HG03469 (cell line): ENCODE results near the gene SFXN4.

ENCODE experiments used
- ATAC-seq: cut with Tn5 transposase; IDR thresholded peaks from one replicate; pipeline ENCODE4 v1.9.1; 2021; ENCODE audit warnings: mild to moderate bottlenecking, moderate library complexity, moderate number of reproducible peaks; ENCODE audit not compliant: unreplicated experiment

SFXN4 gene

DNA sequence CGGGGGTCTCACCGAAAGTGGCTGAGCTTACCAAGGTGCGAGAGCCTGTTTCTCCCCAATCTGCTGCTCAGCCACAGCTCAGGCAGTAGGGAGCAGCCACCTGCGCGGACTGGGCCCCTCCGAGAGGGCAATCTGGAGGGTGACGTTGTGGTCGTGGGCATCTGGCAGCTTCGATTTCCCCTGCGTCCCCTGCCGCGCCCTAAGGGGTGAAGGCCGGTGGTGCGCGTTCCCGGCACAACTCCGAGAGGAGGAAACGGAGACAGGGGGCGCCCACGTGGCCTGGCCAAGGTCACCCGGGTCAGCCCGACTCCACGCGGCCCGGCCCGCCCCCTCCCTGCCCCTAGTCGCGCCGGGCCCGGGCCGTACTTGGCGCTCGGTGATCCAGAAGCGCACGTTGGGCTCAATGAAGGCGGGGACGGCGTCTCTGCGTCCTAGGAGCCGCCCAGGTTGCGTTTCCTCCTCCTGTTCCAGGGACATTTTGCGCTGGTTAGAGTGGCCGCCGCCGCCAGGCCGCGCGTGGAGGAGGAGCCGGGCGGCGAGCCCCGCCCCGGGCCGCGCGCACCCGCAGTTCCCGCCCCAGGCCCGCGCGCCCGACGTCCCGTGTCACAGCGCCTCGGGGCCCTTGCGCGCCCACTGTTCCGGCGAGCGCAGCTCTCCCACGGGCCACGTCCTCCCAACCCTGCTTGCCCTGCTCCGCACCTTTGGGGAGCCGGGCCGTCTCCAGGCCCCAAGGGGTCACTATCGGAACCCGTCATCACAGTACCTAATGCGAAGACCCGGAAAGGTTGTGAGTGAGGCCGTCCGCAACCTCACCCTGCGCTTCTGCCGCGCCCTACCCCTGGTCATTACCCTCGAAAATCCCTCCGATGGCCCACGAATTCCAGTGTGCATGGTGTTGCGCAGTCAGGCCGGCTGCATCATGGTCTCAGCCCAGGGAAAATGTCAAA, at the start of gene SFXN4:
TSS of gene SFXN4 (minus strand) at position 544 of the 947 bp plus-strand sequence. CDS start at position 477, 67 bp downstream.
- ATAC-seq = peak; percentile 77

GRCh38 chr10:119211625-119212441, 46.3 kb upstream of the SFXN4 start:
- no peak for ATAC-seq

DNA sequence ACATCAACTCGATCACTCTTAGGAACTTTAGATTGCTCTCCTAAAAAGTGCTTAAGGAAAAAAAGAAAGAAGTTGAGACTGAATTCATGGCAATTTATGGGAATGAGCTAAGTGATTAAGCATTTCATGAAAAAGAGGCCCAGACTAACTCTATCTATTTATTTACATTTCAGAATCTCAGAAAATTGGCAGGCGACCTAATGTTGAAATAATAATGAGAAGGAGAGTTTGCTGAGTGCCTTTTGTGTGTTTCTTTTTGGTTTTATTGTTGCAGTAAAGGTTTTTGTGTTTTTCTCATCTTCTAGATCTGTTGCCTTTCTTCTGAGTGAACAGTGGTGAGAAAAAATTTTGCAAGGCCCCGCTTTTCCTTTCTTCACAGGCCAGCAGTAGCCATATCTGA, 45.7 kb upstream of the SFXN4 start:
- ATAC-seq = no peak

GRCh38 chr10:119210633-119211032, 45.1 kb upstream of the SFXN4 start:
- no peak for ATAC-seq

DNA sequence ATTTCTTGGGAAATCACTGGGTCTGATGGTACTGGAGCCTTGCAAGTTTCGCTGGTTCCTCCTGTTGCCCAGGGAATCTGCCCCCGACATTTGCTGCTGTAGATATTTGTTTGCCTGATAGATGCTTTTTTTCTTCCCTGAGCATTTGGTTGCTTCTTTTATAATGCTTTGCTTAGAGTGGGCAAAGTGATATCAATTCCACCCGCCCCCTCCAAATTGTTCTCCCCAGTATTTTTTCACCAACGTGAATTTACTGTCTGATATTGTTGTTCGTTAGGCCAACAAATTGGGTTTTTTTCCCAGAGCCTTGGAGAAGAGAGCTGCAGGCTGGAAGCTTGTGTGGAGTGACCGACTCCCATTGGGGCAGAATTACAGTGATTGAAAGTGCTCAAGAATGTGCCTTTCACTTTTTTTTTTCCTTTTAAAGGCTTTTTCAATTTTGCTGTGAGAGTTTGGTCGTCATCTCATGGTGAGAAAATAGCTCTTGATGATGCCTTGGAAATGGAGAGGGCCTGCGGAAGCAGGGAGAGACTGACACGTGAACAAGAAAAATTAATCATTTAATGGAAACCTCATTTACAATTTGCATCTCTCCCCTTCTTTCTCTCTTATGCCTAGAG, 44.3 kb upstream of the SFXN4 start:
- no peak for ATAC-seq

DNA sequence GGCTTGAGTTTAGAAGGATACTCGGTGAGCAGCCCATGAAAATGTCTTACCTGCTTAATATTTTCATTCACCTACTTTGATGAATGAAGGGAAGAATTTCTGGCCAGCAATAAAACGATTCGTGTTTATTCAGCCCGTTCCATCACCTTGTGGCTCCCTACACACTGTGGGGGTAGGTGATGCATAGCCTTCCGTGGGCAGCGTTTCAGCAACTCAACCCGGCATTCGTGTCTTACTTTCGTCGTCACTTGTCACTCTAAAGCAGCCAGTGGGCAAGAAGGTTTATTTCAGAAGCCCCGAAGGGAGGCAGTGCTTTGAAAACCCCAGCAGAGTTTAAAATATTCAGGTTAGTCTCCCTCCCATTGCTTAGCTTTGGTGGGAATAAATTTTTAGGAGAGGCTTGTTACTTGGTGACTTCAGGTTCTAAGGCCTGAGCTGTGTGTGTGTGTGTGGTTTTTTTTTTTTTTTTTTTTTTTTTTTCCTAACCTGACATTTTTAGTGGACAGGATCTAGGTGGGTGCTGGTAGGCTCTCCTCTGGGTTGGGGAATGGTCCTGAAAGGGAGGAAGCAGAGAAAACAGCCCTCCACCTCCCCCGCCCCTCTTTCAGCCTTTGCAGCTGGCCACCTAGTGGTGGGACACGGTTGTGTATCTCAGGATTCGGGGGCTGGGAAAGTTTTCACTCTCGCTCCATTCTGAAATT, 43.7 kb upstream of the SFXN4 start:
- ATAC-seq = no peak

DNA sequence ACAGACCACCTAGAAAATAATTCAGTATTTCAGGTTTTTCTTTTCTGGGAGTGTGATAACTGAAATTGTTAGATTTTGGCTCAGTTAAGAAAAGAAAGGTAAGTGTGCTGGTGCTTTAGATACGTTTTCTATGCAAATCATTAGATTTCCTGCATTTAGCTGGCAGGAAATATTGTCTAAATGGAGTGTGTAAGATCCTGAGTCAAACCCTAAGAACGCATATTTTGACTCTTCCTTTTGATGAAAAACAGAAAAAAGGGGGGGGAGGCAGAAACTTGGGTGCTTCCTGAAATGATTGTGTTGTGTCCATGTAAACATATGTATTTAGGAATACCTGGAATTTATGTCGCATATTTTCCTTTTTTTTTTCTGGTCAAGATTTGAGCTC, 43.0 kb upstream of the SFXN4 start:
- no peak for ATAC-seq

GRCh38 chr10:119207713-119208552, 42.4 kb upstream of the SFXN4 start:
- no peak for ATAC-seq

GRCh38 chr10:119207366-119207666, 41.8 kb upstream of the SFXN4 start, which contains the start of gene GRK5:
Gene GRK5 (plus strand): TSS chr10:119207571. CDS start chr10:119207918, 347 bp downstream.
- ATAC-seq = peak; percentile 76

GRCh38 chr10:119206603-119207365, 41.3 kb upstream of the SFXN4 start:
- peak; percentile 26 for ATAC-seq

- no peak for ATAC-seq
Observed at GRCh38 chr10:119205894-119206602, 40.5 kb upstream of the SFXN4 start.

GRCh38 chr10:119203006-119203405, 37.5 kb upstream of the SFXN4 start:
- no peak for ATAC-seq

DNA sequence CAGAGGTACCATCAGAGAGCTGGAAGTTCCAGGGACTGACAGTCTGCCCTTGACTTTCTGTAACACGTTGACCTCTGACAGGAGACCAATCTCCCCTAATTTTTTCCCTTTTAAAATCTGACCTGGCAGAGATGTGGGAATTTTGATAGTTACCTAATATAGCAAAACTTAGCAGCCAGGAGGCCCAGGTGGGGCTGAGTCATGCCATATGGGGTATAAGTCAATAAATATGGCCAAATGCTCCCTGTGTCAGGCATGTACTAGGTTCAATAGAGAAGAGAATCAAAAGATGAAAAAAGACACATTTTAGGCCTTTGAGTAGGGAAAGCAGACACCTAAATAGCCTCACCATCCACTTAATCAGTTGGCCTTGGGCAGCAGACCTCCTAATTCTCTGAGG, 35.7 kb upstream of the SFXN4 start:
- no peak for ATAC-seq

DNA sequence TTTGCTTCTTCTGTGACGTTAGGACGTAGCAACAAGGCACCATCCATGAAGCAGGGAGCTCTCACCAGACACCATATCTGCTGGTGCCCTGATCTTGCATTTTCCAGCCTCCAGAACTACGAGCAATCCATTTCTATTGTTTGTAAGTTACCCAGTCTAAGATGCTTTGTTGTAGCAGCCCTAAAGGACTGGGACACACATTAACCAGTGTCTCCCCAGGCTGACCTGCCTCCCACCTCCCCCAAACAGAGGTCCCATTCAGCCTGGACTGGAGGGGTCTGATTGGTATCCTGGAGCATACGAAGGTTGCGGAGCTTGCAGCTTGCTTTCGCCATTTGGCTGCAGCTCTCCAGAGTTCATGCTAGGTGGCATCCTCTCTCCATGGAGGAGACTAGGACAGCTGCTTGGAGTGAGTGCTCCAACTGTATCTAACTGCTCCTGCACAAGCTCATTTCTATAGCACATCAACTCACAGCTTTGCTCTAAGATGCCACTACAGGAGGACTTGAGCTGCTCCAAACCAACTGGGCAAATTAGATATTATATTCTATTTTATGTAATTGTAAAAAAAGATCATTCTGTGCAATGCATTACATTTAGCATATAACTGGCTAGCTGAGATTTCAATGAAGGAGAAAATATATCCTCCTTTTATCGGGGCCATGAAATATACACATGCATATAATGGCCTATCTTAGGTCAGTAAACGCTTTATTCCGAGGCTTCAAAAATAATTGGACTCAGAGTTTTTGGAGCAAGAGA, 33.9 kb upstream of the SFXN4 start:
- no peak for ATAC-seq

GRCh38 chr10:119198438-119198837, 32.9 kb upstream of the SFXN4 start:
- ATAC-seq = no peak

DNA sequence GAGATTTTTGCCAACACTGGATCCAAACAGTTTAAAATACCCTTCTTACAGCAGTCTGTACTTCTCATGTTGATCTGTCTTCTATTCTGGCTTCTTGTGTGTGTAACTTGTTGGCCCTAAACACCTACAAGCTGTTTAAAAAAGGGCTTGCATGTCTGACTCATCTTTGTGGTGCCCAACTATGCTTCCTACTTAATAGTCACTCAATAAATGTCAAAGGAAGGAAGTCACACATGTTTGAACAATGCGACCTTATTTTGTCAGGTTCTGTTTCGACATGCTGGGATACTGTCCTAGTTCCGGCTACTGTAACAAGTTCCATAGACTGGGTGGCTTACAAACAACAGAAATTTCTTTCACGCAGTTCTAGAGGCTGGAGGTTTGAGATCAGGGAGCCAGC, 32.4 kb upstream of the SFXN4 start:
- ATAC-seq = no peak

DNA sequence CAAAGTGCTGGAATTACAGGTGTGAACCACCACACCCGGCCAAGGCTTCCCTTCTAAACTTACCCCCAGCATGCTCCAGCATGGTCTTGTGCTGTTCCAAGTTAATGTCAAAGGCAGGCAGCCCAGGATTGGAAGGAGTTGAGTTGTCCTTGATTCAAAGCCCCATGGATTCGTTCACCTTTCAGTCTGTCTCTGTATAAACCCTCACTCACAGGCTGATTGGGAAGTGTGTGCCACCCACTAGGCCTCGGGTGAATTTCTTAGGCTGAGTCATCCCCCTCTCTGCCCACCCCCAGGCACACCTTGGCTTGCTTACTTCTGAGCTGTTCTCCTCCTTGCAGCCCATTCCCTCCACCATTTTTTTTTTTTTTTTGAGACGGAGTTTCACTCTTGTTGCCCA, 26.4 kb upstream of the SFXN4 start:
- ATAC-seq = no peak
